SK-N-SH (cell line): Measurements from ENCODE around the gene EPB41L4B. TPM values are rescaled to one million over a fixed set of nuclear protein-coding genes. Genes with fewer than 3 reads are reported as not detected.

Source experiments
- CTCF ChIA-PET: fragments of 300-600, 350-600 bp; formaldehyde crosslinking; extraction: SDS; loops from one replicate; lab custom pipeline; 2021; lab: Yijun Ruan, JAX
- POLR2A ChIA-PET: fragments of 350-600 bp; sonication (Branson Sonifier 250); formaldehyde crosslinking; extraction: SDS; loops from one replicate; lab custom pipeline; 2020; ENCODE audit warnings: antibody characterized with exemption, inconsistent platforms; lab: Yijun Ruan, JAX
- DNase-seq: peaks from one replicate; pipeline ENCODE4 v3.0.0; 2012
- H2AFZ ChIP-seq: fragments of 200-600 bp; sonication (generic); 2 replicates; pipeline ENCODE4 v1.8.1; 2016; ENCODE audit warnings: antibody characterized with exemption, mild to moderate bottlenecking, low read depth
- H3F3A ChIP-seq: fragments of 200-600 bp; sonication (generic); replicated peaks from 2 replicates; pipeline ENCODE3; 2016; ENCODE audit warnings: antibody characterized with exemption, mild to moderate bottlenecking; ENCODE audit not compliant: insufficient read depth
- H3K27ac ChIP-seq, 2 experiments: fragments of 200-500 bp in 1 of 2; fragments of 200-600 bp in 1 of 2; sonication (Bioruptor generic) in 1 of 2; sonication (generic), shearing (Covaris generic) in 1 of 2; 2 replicates each; pipeline versions ENCODE4 v1.5.1 to v1.6.1; 2014 to 2016; ENCODE audit warnings: low read depth in 2 of 2, inconsistent platforms in 1 of 2, low read length in 1 of 2, mild to moderate bottlenecking in 1 of 2, mixed read lengths in 1 of 2
- H3K27me3 ChIP-seq: fragments of 200-600 bp; sonication (generic), shearing (Covaris generic); 2 replicates; pipeline ENCODE4 v1.6.1; 2016; ENCODE audit warnings: mixed run types; ENCODE audit not compliant: insufficient read depth
- H3K36me3 ChIP-seq, 2 experiments: fragments of 200-500 bp in 1 of 2; fragments of 200-600 bp in 1 of 2; sonication (Bioruptor generic) in 1 of 2; sonication (generic) in 1 of 2; replicated peaks in 1 of 2; 2 replicates each; pipeline versions ENCODE3 to v1.5.1; 2014 to 2016; ENCODE audit warnings: low read length in 1 of 2, mild to moderate bottlenecking in 1 of 2; ENCODE audit not compliant: insufficient read depth in 2 of 2, control insufficient read depth in 1 of 2
- H3K4me1 ChIP-seq, 2 experiments: fragments of 200-500 bp in 1 of 2; fragments of 200-600 bp in 1 of 2; sonication (Bioruptor generic) in 1 of 2; sonication (generic), shearing (Covaris generic) in 1 of 2; 2 replicates each; pipeline versions ENCODE4 v1.5.1 to v1.6.1; 2014 to 2016; ENCODE audit warnings: low read depth in 1 of 2, low read length in 1 of 2, mixed run types in 1 of 2; ENCODE audit not compliant: insufficient read depth in 2 of 2, control insufficient read depth in 1 of 2
- H3K4me2 ChIP-seq: fragments of 200-600 bp; sonication (generic), shearing (Covaris generic); 2 replicates; pipeline ENCODE4 v1.6.1; 2017; ENCODE audit warnings: mixed run types
- H3K4me3 ChIP-seq, 2 experiments: fragments of 200-500 bp in 1 of 2; fragments of 200-600 bp in 1 of 2; sonication (Bioruptor generic) in 1 of 2; sonication (generic), shearing (Covaris generic) in 1 of 2; 2 replicates each; pipeline versions ENCODE4 v1.5.1 to v1.8.1; 2014 to 2016; ENCODE audit warnings: low read depth in 2 of 2, inconsistent platforms in 1 of 2, low read length in 1 of 2, mild to moderate bottlenecking in 1 of 2, mixed read lengths in 1 of 2, moderate library complexity in 1 of 2
- H3K79me2 ChIP-seq: fragments of 200-600 bp; sonication (generic); 2 replicates; pipeline ENCODE4 v1.8.1; 2017; ENCODE audit warnings: mild to moderate bottlenecking; ENCODE audit not compliant: insufficient read depth
- H3K9ac ChIP-seq: fragments of 200-600 bp; sonication (generic); 2 replicates; pipeline ENCODE4 v1.6.1; 2017; ENCODE audit warnings: mixed run types
- H3K9me2 ChIP-seq: fragments of 200-600 bp; sonication (generic); 2 replicates; pipeline ENCODE4 v1.6.1; 2017; ENCODE audit warnings: mixed run types
- H3K9me3 ChIP-seq: fragments of 200-600 bp; sonication (generic); 2 replicates; pipeline ENCODE4 v1.6.1; 2017; ENCODE audit warnings: mixed run types, mild to moderate bottlenecking, moderate library complexity
- H4K20me1 ChIP-seq: fragments of 200-600 bp; sonication (generic); 2 replicates; pipeline ENCODE4 v1.6.1; 2017; ENCODE audit warnings: mild to moderate bottlenecking, mixed run types; ENCODE audit not compliant: insufficient read depth
- ELF1 ChIP-seq: IDR thresholded peaks from 2 replicates; pipeline ENCODE4 v1.4.0; 2012
- FOXJ3 ChIP-seq: sonication (generic); formaldehyde crosslinking; IDR thresholded peaks from 2 replicates; pipeline ENCODE4 v1.5.1; 2020; ENCODE audit warnings: mild to moderate bottlenecking, missing genetic modification reagents
- GABPA ChIP-seq: IDR thresholded peaks from 2 replicates; pipeline ENCODE4 v1.4.0; 2012; ENCODE audit warnings: low read depth, mild to moderate bottlenecking
- MXI1 ChIP-seq: IDR thresholded peaks from 2 replicates; pipeline ENCODE4 v1.6.1; 2012; ENCODE audit warnings: mild to moderate bottlenecking, low read depth, low read length, improper control_type of control experiment
- RAD21 ChIP-seq: IDR thresholded peaks from 2 replicates; pipeline ENCODE4 v1.6.1; 2012; ENCODE audit warnings: mild to moderate bottlenecking, low read length
- RCOR1 ChIP-seq: fragments of 150-350 bp; IDR thresholded peaks from 2 replicates; pipeline ENCODE4 v1.6.1; 2017; ENCODE audit warnings: antibody characterized with exemption, low read length
- RFX5 ChIP-seq: IDR thresholded peaks from 2 replicates; pipeline ENCODE4 v1.6.1; 2012; ENCODE audit warnings: mild to moderate bottlenecking, improper control_type of control experiment, low read length
- RXRA ChIP-seq: IDR thresholded peaks from 2 replicates; pipeline ENCODE4 v1.4.0; 2012; ENCODE audit warnings: low read depth, mild to moderate bottlenecking, borderline replicate concordance
- TEAD4 ChIP-seq: IDR thresholded peaks from 2 replicates; pipeline ENCODE4 v1.4.0; 2012; ENCODE audit warnings: mild to moderate bottlenecking, borderline replicate concordance; ENCODE audit not compliant: insufficient read depth
- YY1 ChIP-seq: IDR thresholded peaks from 2 replicates; pipeline ENCODE4 v1.4.0; 2012; ENCODE audit warnings: low read depth, mild to moderate bottlenecking
- WGBS: methylation state at CpG from one replicate; pipeline ENCODE4 v1.1.6; 2017; ENCODE audit warnings: low lambda C conversion rate; 5-methylcytosine and 5-hydroxymethylcytosine counted together
- polyA plus RNA-seq, 3 experiments: library from polyadenylated mRNA; depleted of rRNA; stranded (reverse); fragments of >200 nt; gene quantifications; 2 replicates each; pipeline ENCODE4 v1.2.3, GENCODE V29; 2012
- TF ChIP-seq, protein P1 (sequence below): IDR thresholded peaks from 2 replicates; pipeline ENCODE4 v1.6.1; 2012; ENCODE audit warnings: mild to moderate bottlenecking, low read depth, low read length, moderate library complexity
- TF ChIP-seq, protein P2 (sequence below): IDR thresholded peaks from 2 replicates; pipeline ENCODE4; 2012
- TF ChIP-seq, protein P3 (sequence below): fragments of 150-350 bp; IDR thresholded peaks from 2 replicates; pipeline ENCODE4 v1.6.1; 2016; ENCODE audit warnings: mild to moderate bottlenecking, low read depth, low read length

The EPB41L4B gene
- polyA plus RNA-seq, 1 of the 3 experiments (the other 2 are of a cell fraction): 0.59 TPM

DNA sequence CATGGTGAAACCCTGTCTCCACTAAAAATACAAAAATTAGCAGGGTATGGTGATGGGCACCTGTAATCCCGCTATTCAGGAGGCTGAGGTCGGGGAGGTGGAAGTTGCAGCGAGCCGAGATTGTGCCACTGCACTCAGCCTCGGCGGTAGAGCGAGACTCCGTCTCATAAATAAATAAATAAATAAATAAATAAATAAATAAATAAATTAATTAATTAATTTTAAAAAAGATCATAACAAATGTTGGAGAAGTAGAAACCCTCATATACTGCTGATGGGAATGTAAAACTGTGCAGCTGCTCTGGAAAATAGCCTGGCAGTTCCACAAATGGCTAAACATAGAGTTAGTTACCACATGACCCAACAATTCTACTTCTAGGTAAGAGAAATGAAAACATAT is 39.3 kb downstream of the EPB41L4B start:
- Histone ChIP-seq H3K36me3 (no peaks in the 10 kb centered on the region), H3F3A (no peaks in the 10 kb centered on the region), H3K9me2 (no peaks in the 10 kb centered on the region), H3K79me2 (no peaks in the 10 kb centered on the region), H3K4me1 (peaks cover 0 to 4% of the 10 kb centered on the region in 2 experiments; a peak in 1 of 4 replicates), H2AFZ (no peak overlapping the region), H3K4me2 (no peak overlapping the region), H3K9ac (no peak overlapping the region)
- WGBS: 89% methylated on average over 8 of the region's 8 CpGs
- CTCF ChIA-PET: no interaction called here
- POLR2A ChIA-PET: no interaction called here
- DNase-seq: no peak
- TF ChIP-seq ELF1 (no peak), GABPA (no peak), RAD21 (no peak), FOXJ3 (no peak), YY1 (no peak), MXI1 (no peak), TEAD4 (no peak), RCOR1 (no peak)
- TF ChIP-seq, protein P1, sequence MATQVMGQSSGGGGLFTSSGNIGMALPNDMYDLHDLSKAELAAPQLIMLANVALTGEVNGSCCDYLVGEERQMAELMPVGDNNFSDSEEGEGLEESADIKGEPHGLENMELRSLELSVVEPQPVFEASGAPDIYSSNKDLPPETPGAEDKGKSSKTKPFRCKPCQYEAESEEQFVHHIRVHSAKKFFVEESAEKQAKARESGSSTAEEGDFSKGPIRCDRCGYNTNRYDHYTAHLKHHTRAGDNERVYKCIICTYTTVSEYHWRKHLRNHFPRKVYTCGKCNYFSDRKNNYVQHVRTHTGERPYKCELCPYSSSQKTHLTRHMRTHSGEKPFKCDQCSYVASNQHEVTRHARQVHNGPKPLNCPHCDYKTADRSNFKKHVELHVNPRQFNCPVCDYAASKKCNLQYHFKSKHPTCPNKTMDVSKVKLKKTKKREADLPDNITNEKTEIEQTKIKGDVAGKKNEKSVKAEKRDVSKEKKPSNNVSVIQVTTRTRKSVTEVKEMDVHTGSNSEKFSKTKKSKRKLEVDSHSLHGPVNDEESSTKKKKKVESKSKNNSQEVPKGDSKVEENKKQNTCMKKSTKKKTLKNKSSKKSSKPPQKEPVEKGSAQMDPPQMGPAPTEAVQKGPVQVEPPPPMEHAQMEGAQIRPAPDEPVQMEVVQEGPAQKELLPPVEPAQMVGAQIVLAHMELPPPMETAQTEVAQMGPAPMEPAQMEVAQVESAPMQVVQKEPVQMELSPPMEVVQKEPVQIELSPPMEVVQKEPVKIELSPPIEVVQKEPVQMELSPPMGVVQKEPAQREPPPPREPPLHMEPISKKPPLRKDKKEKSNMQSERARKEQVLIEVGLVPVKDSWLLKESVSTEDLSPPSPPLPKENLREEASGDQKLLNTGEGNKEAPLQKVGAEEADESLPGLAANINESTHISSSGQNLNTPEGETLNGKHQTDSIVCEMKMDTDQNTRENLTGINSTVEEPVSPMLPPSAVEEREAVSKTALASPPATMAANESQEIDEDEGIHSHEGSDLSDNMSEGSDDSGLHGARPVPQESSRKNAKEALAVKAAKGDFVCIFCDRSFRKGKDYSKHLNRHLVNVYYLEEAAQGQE: no peak
- TF ChIP-seq, protein P2, sequence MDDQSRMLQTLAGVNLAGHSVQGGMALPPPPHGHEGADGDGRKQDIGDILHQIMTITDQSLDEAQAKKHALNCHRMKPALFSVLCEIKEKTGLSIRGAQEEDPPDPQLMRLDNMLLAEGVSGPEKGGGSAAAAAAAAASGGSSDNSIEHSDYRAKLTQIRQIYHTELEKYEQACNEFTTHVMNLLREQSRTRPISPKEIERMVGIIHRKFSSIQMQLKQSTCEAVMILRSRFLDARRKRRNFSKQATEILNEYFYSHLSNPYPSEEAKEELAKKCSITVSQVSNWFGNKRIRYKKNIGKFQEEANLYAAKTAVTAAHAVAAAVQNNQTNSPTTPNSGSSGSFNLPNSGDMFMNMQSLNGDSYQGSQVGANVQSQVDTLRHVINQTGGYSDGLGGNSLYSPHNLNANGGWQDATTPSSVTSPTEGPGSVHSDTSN: no peak
- TF ChIP-seq, all 33 proteins: peak for 0
- Histone ChIP-seq H3K27me3 (no peaks in the 10 kb centered on the region), H3K27ac (no peak overlapping the region), H3K9me3 (no peaks in the 10 kb centered on the region), H4K20me1 (no peaks in the 10 kb centered on the region), H3K4me3 (no peak overlapping the region)

DNA sequence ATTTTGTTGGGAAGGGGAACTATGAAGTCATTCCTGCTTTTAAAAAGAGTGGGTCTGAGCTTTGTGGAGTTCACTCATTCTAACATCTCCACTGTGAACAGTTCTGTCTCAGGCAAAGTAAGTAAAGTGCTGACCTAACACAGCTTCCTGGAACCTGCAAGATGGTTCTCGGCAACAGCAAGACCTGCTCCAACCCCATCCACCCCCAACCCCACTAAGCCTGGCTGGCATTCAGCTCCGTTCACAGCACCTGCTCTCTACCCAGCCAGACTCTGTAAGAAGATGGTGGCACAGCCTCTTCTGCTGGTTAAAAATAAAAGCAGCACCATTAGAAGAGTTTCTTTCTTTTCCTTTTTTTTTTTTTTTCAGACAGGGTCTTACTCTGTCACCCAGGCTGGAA is 42.0 kb downstream of the EPB41L4B start:
- ChIA-PET POLR2A (interaction anchor here (0.5 to 0.7 kb wide), 2 partner anchors 18 to 271 kb away, joined by 3 read pairs; no protein-coding TSS in a partner anchor), CTCF (interaction anchor here (0.9 kb wide), 1 partner anchor 34 kb away, joined by 3 read pairs; no protein-coding TSS in a partner anchor)
- no peak overlapping the region for H3K4me3 ChIP-seq
- H3F3A ChIP-seq: no peaks in the 10 kb centered on the region
- H3K9me2 ChIP-seq: no peaks in the 10 kb centered on the region
- DNase-seq: no peak
- TF ChIP-seq RXRA (no peak), RAD21 (no peak), GABPA (no peak), RFX5 (no peak)
- TF ChIP-seq, protein P3, sequence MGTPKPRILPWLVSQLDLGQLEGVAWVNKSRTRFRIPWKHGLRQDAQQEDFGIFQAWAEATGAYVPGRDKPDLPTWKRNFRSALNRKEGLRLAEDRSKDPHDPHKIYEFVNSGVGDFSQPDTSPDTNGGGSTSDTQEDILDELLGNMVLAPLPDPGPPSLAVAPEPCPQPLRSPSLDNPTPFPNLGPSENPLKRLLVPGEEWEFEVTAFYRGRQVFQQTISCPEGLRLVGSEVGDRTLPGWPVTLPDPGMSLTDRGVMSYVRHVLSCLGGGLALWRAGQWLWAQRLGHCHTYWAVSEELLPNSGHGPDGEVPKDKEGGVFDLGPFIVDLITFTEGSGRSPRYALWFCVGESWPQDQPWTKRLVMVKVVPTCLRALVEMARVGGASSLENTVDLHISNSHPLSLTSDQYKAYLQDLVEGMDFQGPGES: no peak
- 70% methylated on average over 2 of the region's 2 CpGs for WGBS
- no peak overlapping the region for H2AFZ ChIP-seq
- H3K27me3 ChIP-seq: no peaks in the 10 kb centered on the region
- H3K9ac ChIP-seq: no peak overlapping the region
- no peak overlapping the region for H3K4me2 ChIP-seq
- no peaks in the 10 kb centered on the region for H3K36me3 ChIP-seq
- no peaks in the 10 kb centered on the region for H4K20me1 ChIP-seq
- no peaks in the 10 kb centered on the region for H3K9me3 ChIP-seq
- H3K4me1 ChIP-seq: peaks cover 0 to 4% of the 10 kb centered on the region in 2 experiments; a peak in 1 of 4 replicates
- no peak overlapping the region for H3K27ac ChIP-seq
- H3K79me2 ChIP-seq: no peaks in the 10 kb centered on the region
